Kidney (tissue), 14 donors: ENCODE results near the gene ZBTB43. TPM values are rescaled to one million over a fixed set of nuclear protein-coding genes. Genes with fewer than 3 reads are reported as not detected.
A peak's percentile ranks its signal among the peaks of the same experiment; 100 is the strongest.
"Not testable (repeated sequence)": the region's sequence is repeated elsewhere in the genome, so short reads cannot be mapped to it uniquely, and the experiment has no call there.

Source experiments
- DNase-seq, 5 donors: peaks; one replicate each; pipeline ENCODE4 v3.0.0-alpha.2; 2013 to 2020
- FAIRE-seq: peaks from 2 replicates; lab custom pipeline; 2012; peaks lifted over from hg19 to GRCh38; lab: Jason Lieb, UNC
- H3K27ac ChIP-seq, 2 donors: one replicate each; pipeline ENCODE4 v1.7.0; 2013; ENCODE audit warnings: low read depth in 2 of 2, low read length in 2 of 2, inconsistent platforms in 1 of 2
- H3K27me3 ChIP-seq: one replicate; pipeline ENCODE4 v1.7.1; 2013; ENCODE audit warnings: low read length, inconsistent platforms; ENCODE audit not compliant: control insufficient read depth, insufficient read depth
- H3K36me3 ChIP-seq, 3 donors: one replicate each; pipeline versions ENCODE4 v1.7.0 to v1.7.1; 2013; ENCODE audit warnings: low read length in 3 of 3, control low read depth in 1 of 3, inconsistent platforms in 1 of 3; ENCODE audit not compliant: insufficient read depth in 3 of 3, control insufficient read depth in 2 of 3
- H3K4me1 ChIP-seq, 3 donors: one replicate each; pipeline versions ENCODE4 v1.7.0 to v1.7.1; 2013; ENCODE audit warnings: low read length in 3 of 3, inconsistent platforms in 1 of 3, low read depth in 1 of 3; ENCODE audit not compliant: control insufficient read depth in 2 of 3, insufficient read depth in 2 of 3
- H3K4me3 ChIP-seq, 3 donors: one replicate each; pipeline versions ENCODE4 v1.7.0 to v1.8.1; 2013; ENCODE audit warnings: low read length in 3 of 3, control low read depth in 1 of 3, inconsistent platforms in 1 of 3
- H3K9ac ChIP-seq, 3 donors: one replicate each; pipeline versions ENCODE4 v1.7.0 to v1.7.1; 2013; ENCODE audit warnings: low read length in 3 of 3, control low read depth in 1 of 3, inconsistent platforms in 1 of 3
- H3K9me3 ChIP-seq, 3 donors: one replicate each; pipeline versions ENCODE4 v1.7.0 to v1.7.1; 2013; ENCODE audit warnings: low read length in 3 of 3, control low read depth in 1 of 3, inconsistent platforms in 1 of 3; ENCODE audit not compliant: control insufficient read depth in 2 of 3, insufficient read depth in 1 of 3
- CTCF ChIP-seq: IDR thresholded peaks from 3 replicates; pipeline ENCODE4 v1.5.1; 2012; ENCODE audit warnings: mild to moderate bottlenecking, moderate library complexity, borderline replicate concordance; ENCODE audit not compliant: insufficient read depth; ENCODE audit errors: extremely low read depth
- intact Hi-C: fragments of 100-400 bp; cut with DNase I; formaldehyde crosslinking; loops from one replicate; pipeline ENCODE4 v1.11.1; 2022
- polyA plus RNA-seq: library from polyadenylated mRNA; stranded (reverse); fragments of 350-450 nt; fragmentation: Illumina TruSeq; extraction: RNeasy Lipid Tissue Mini Kit (QIAGEN cat#74804); gene quantifications from one replicate; pipeline ENCODE4 v1.2.3, GENCODE V29; 2014; ENCODE audit warnings: low read depth, low replicate concordance; ENCODE audit not compliant: insufficient read depth
- total RNA-seq: library from RNA; stranded (reverse); fragmentation: NEBNext Ultra II Directional; extraction: Animal tissue kit (Norgen Biotek cat#: 25700); gene quantifications from one replicate; pipeline ENCODE4 v1.2.1, GENCODE V29; 2021
- donor health status: control.
- donor health status: control.
- donor health status: control.
- donor health status: control.
- donor health status: control.
- donor health status: DM: yes; HTN: yes; CAD: no.
- donor health status: Normal renal cell carcinoma (clear cell type).

The ZBTB43 gene
- total and polyA plus RNA-seq, 2 donors from 2014 or later = 6.6 to 18.8 TPM

- Histone ChIP-seq H3K27ac (no peak overlapping the region), H3K9me3 (no peaks in the 10 kb centered on the region), H3K27me3 (no peaks in the 10 kb centered on the region), H3K4me1 (no peaks in the 10 kb centered on the region), H3K36me3 (no peaks in the 10 kb centered on the region), H3K9ac (no peak overlapping the region), H3K4me3 (no peak overlapping the region)
- FAIRE-seq (no peak), DNase-seq (no peak)
- no peak for TF ChIP-seq CTCF
- intact Hi-C loops = no loop called here
Measured at GRCh38 chr9:126775926-126776325, 28.9 kb upstream of the ZBTB43 start.

- no peaks in the 10 kb centered on the region for H3K27me3 ChIP-seq
- FAIRE-seq (no peak), DNase-seq (peak in 2 of 5 donors; percentile 39 to 54)
Measured at GRCh38 chr9:126777733-126778132, 27.1 kb upstream of the ZBTB43 start.

GRCh38 chr9:126778141-126778540 is 26.7 kb upstream of the ZBTB43 start:
- FAIRE-seq (no peak), DNase-seq (no peak)
- Histone ChIP-seq H3K4me1 (peaks cover 0 to 2% (median 0%) of the 10 kb centered on the region in 3 donors), H3K36me3 (no peaks in the 10 kb centered on the region), H3K27me3 (no peaks in the 10 kb centered on the region), H3K9me3 (no peaks in the 10 kb centered on the region), H3K4me3 (no peak overlapping the region), H3K9ac (no peak overlapping the region), H3K27ac (no peak overlapping the region)
- no peak for TF ChIP-seq CTCF
- intact Hi-C loops = no loop called here

More at GRCh38 chr9:126777733-126778132, 27.1 kb upstream of the ZBTB43 start:
- H3K27ac ChIP-seq = no peak overlapping the region
- H3K4me3 ChIP-seq = no peak overlapping the region
- H3K9me3 ChIP-seq = no peaks in the 10 kb centered on the region
- no peaks in the 10 kb centered on the region for H3K36me3 ChIP-seq
- peaks cover 0 to 2% (median 0%) of the 10 kb centered on the region in 3 donors for H3K4me1 ChIP-seq
- intact Hi-C loops = no loop called here
- TF ChIP-seq CTCF = no peak
- no peak overlapping the region for H3K9ac ChIP-seq

DNA sequence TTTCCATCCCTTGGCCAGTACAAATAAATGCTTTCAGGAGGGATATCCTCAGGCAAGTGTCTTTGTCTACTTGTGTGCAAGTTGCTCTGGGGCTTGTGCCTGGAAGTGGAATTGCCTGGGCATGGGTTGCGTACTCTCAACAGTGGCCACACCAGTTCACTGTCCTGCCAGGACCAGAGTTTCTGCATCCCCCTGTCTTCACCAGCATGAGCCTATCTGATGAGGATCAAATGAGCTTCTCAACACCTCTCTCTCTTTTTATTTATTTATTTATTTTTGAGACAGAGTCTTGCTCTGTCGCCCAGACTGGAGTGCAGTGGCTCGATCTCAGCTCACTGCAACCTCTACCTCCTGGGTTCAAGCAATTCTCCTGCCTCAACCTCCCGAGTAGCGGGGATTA is 26.1 kb upstream of the ZBTB43 start:
- H3K9me3 ChIP-seq, H3K4me3 ChIP-seq, FAIRE-seq, H3K4me1 ChIP-seq, H3K27me3 ChIP-seq, H3K27ac ChIP-seq, H3K9ac ChIP-seq, H3K36me3 ChIP-seq, DNase-seq, intact Hi-C loops: not testable (repeated sequence)
